Sigmoid colon (tissue), 3 donors: ENCODE measurements around the gene NUB1.

Source experiments
- POLR2A ChIP-seq, 2 donors: fragments of 450-650 bp; IDR thresholded peaks; one replicate each; pipeline ENCODE4 v1.6.1; 2016; ENCODE audit warnings: antibody characterized with exemption in 2 of 2, mild to moderate bottlenecking in 2 of 2, moderate library complexity in 2 of 2
- TF ChIP-seq, protein P1 (sequence below), 4 experiments: fragments of 450-650 bp in 3 of 4; fragments of 200-600 bp in 1 of 4; IDR thresholded peaks; one replicate each; pipeline ENCODE4 v1.5.1; 2016 to 2019; ENCODE audit warnings: antibody characterized with exemption in 4 of 4, mild to moderate bottlenecking in 3 of 4, moderate library complexity in 2 of 4

DNA sequence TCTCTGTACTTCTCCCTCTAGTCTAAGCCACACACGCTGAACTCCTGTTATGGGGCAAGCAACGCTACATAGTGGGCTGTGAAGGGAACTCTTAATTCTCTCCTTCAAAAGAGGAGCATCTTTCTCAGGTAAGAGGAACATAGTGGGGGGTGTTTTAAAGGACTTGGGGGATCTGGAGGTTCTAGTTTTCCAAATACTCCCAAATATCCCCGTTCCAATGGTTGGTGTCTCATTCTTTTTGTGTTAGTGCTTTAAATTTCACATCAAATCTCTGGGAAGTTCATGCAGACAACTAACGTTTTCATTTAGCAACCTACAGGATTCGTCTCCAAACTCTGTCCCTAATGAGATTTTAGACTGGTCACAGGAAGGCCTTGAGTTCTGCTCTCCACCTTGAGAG is 80.6 kb downstream of the NUB1 start:
- TF ChIP-seq POLR2A (IDR thresholded peaks at IDR 0.05): no peak
- TF ChIP-seq, protein P1, sequence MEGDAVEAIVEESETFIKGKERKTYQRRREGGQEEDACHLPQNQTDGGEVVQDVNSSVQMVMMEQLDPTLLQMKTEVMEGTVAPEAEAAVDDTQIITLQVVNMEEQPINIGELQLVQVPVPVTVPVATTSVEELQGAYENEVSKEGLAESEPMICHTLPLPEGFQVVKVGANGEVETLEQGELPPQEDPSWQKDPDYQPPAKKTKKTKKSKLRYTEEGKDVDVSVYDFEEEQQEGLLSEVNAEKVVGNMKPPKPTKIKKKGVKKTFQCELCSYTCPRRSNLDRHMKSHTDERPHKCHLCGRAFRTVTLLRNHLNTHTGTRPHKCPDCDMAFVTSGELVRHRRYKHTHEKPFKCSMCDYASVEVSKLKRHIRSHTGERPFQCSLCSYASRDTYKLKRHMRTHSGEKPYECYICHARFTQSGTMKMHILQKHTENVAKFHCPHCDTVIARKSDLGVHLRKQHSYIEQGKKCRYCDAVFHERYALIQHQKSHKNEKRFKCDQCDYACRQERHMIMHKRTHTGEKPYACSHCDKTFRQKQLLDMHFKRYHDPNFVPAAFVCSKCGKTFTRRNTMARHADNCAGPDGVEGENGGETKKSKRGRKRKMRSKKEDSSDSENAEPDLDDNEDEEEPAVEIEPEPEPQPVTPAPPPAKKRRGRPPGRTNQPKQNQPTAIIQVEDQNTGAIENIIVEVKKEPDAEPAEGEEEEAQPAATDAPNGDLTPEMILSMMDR (IDR thresholded peaks at IDR 0.05): no peak
